Epidermal melanocyte (primary cell): ENCODE results near the gene CTTNBP2NL.
"Not testable (repeated sequence)": the region's sequence is repeated elsewhere in the genome, so short reads cannot be mapped to it uniquely, and the experiment has no call there.

Experiments
- DNase-seq: peaks from one replicate; pipeline ENCODE4 v3.0.0; 2011; ENCODE audit warnings: low spot score; ENCODE audit not compliant: insufficient read length

CTTNBP2NL gene

GRCh38 chr1:112423207-112423606 lies 27.2 kb downstream of the CTTNBP2NL start:
- no peak for DNase-seq

- DNase-seq: not testable (repeated sequence)
Measured at GRCh38 chr1:112423666-112424065, 27.7 kb downstream of the CTTNBP2NL start.

- no peak for DNase-seq
Measured at GRCh38 chr1:112429749-112430148, 33.7 kb downstream of the CTTNBP2NL start.

- no peak for DNase-seq
Measured at GRCh38 chr1:112431038-112431437, 35.0 kb downstream of the CTTNBP2NL start.

- no peak for DNase-seq
Measured at GRCh38 chr1:112435448-112435847, 39.4 kb downstream of the CTTNBP2NL start.

- no peak for DNase-seq
Measured at GRCh38 chr1:112436384-112437156, 40.6 kb downstream of the CTTNBP2NL start.

GRCh38 chr1:112438156-112438555 lies 42.1 kb downstream of the CTTNBP2NL start:
- not testable (repeated sequence) for DNase-seq

GRCh38 chr1:112439592-112439991 lies 43.6 kb downstream of the CTTNBP2NL start:
- DNase-seq: no peak

- DNase-seq: no peak
Measured at GRCh38 chr1:112440574-112440973, 44.6 kb downstream of the CTTNBP2NL start.

GRCh38 chr1:112444269-112444668 lies 48.3 kb downstream of the CTTNBP2NL start:
- no peak for DNase-seq

- no peak for DNase-seq
Measured at GRCh38 chr1:112445596-112445995, 49.6 kb downstream of the CTTNBP2NL start.

- DNase-seq: no peak
Measured at GRCh38 chr1:112446411-112446810, 50.4 kb downstream of the CTTNBP2NL start.

GRCh38 chr1:112448904-112449629 lies 53.1 kb downstream of the CTTNBP2NL start:
- DNase-seq: no peak

GRCh38 chr1:112449630-112449983 lies 53.6 kb downstream of the CTTNBP2NL start:
- DNase-seq: no peak

- no peak for DNase-seq
Measured at GRCh38 chr1:112450773-112451172, 54.8 kb downstream of the CTTNBP2NL start.

- not testable (repeated sequence) for DNase-seq
Measured at GRCh38 chr1:112451301-112451700, 55.3 kb downstream of the CTTNBP2NL start.

- no peak for DNase-seq
Measured at GRCh38 chr1:112453876-112454275, 57.9 kb downstream of the CTTNBP2NL start.

- DNase-seq: no peak
Measured at GRCh38 chr1:112454316-112454715, 58.3 kb downstream of the CTTNBP2NL start.

GRCh38 chr1:112457241-112457640 lies 61.2 kb downstream of the CTTNBP2NL start:
- no peak for DNase-seq

- DNase-seq: no peak
Measured at GRCh38 chr1:112457955-112458354, 61.9 kb downstream of the CTTNBP2NL start.

GRCh38 chr1:112458756-112459155 lies 62.7 kb downstream of the CTTNBP2NL start:
- no peak for DNase-seq

GRCh38 chr1:112460615-112461014 lies 64.6 kb downstream of the CTTNBP2NL start:
- no peak for DNase-seq
